ENCODE data around the gene BGN. TPM values are rescaled to one million over a fixed set of nuclear protein-coding genes. Genes with fewer than 3 reads are reported as not detected.

Gene BGN
- total and polyA plus RNA-seq, 3 experiments from 2014 or later = not detected

- Histone ChIP-seq H3K9me3 (ENCODE audit: low read length) (no peaks in the 10 kb centered on the region), H3K27me3 (ENCODE audit: insufficient read depth, low read length, poor library complexity, severe bottlenecking) (no peaks in the 10 kb centered on the region), H3K36me3 (ENCODE audit: insufficient read depth, low read length) (no peaks in the 10 kb centered on the region), H3K4me3 (ENCODE audit: low read length) (no peak overlapping the region), H3K27ac (ENCODE audit: low read depth, low read length) (no peak overlapping the region), H3K4me1 (ENCODE audit: insufficient read depth, low read length) (no peaks in the 10 kb centered on the region)
- no peak for DNase-seq
- ChIA-PET POLR2A (no interaction called here), CTCF (no interaction called here)
- Mint-ChIP-seq H3K27me3 (peaks cover 3 to 4% of the 10 kb centered on the region in 2 donors), H3K4me3 (no peak overlapping the region), H3K9me3 (no peaks in the 10 kb centered on the region), H3K36me3 (no peaks in the 10 kb centered on the region), H3K27ac (no peak overlapping the region), H3K4me1 (no peaks in the 10 kb centered on the region)
Measured at GRCh38 chrX:153549231-153549630, 54.5 kb downstream of the BGN start.

DNA sequence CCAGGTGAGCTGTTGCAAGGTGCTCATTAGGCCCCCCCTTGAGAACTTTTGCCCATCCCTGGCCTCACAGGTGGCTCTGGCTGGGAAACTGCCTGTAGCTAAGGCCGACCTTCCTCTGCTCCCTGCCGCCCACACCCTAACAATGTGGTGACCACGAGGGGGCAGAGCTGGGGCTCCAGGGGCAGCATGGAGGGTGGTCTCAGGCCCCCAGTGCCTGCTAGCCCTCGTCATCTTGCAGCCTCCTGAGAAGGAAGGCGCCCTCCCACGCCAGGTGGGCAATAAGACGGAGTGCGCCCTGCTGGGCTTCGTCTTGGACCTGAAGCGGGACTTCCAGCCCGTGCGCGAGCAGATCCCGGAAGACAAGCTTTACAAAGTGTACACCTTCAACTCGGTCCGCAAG lies 55.0 kb downstream of the BGN start:
- no peaks in the 10 kb centered on the region for H3K4me1 ChIP-seq (ENCODE audit: insufficient read depth, low read length)
- no peak for DNase-seq
- no peaks in the 10 kb centered on the region for H3K9me3 ChIP-seq (ENCODE audit: low read length)
- H3K27ac ChIP-seq (ENCODE audit: low read depth, low read length) = no peak overlapping the region
- ChIA-PET CTCF (no interaction called here), POLR2A (no interaction called here)
- no peaks in the 10 kb centered on the region for H3K4me1 Mint-ChIP-seq
- H3K9me3 Mint-ChIP-seq = no peaks in the 10 kb centered on the region
- H3K27ac Mint-ChIP-seq = no peak overlapping the region
- H3K36me3 ChIP-seq (ENCODE audit: insufficient read depth, low read length) = no peaks in the 10 kb centered on the region
- peaks cover 2 to 4% of the 10 kb centered on the region in 2 donors for H3K27me3 Mint-ChIP-seq
- H3K36me3 Mint-ChIP-seq = no peaks in the 10 kb centered on the region
- H3K27me3 ChIP-seq (ENCODE audit: insufficient read depth, low read length, poor library complexity, severe bottlenecking) = no peaks in the 10 kb centered on the region
- no peak overlapping the region for H3K4me3 Mint-ChIP-seq
- no peak overlapping the region for H3K4me3 ChIP-seq (ENCODE audit: low read length)

DNA sequence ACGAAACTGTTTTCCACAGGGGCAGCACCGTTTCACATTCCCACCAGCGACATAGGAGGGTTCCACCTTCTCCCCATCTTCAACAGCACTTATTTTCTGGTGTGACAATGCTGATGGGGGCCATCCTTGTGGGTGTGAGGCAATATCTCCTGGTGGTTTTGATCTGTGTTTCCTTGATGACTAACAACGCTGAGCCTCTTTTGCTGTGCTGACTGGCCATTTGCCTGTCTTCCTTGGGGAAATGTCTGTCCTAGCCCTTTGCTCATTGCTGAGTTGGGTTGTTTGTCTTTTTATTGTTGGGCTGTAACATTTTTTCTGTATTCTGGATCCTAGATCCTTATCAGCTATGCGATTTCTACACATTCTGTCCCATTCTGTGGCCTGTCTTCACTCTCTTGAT lies 56.4 kb downstream of the BGN start:
- Histone ChIP-seq H3K27ac (ENCODE audit: low read depth, low read length) (no peak overlapping the region), H3K4me3 (ENCODE audit: low read length) (no peak overlapping the region), H3K27me3 (ENCODE audit: insufficient read depth, low read length, poor library complexity, severe bottlenecking) (no peaks in the 10 kb centered on the region), H3K4me1 (ENCODE audit: insufficient read depth, low read length) (no peaks in the 10 kb centered on the region), H3K9me3 (ENCODE audit: low read length) (no peaks in the 10 kb centered on the region), H3K36me3 (ENCODE audit: insufficient read depth, low read length) (no peaks in the 10 kb centered on the region)
- H3K27ac Mint-ChIP-seq = no peak overlapping the region
- ChIA-PET CTCF (interaction anchor here (1.5 kb wide), 1 partner anchor 58 kb away, joined by 3 read pairs; no protein-coding TSS in a partner anchor), POLR2A (no interaction called here)
- no peaks in the 10 kb centered on the region for H3K36me3 Mint-ChIP-seq
- H3K27me3 Mint-ChIP-seq = peaks cover 2 to 4% of the 10 kb centered on the region in 2 donors
- no peak overlapping the region for H3K4me3 Mint-ChIP-seq
- no peaks in the 10 kb centered on the region for H3K9me3 Mint-ChIP-seq
- no peak for DNase-seq
- no peaks in the 10 kb centered on the region for H3K4me1 Mint-ChIP-seq

GRCh38 chrX:153554519-153555167 lies 59.9 kb downstream of the BGN start:
- Mint-ChIP-seq H3K27ac (no peak overlapping the region), H3K4me3 (no peak overlapping the region), H3K27me3 (peaks cover 0 to 2% of the 10 kb centered on the region in 2 donors), H3K9me3 (no peaks in the 10 kb centered on the region), H3K36me3 (no peaks in the 10 kb centered on the region), H3K4me1 (no peaks in the 10 kb centered on the region)
- CTCF ChIA-PET = interaction anchor here (0.9 to 2.3 kb wide), 8 partner anchors 10 to 145 kb away, joined by 3 to 10 read pairs (median 6); no protein-coding TSS in a partner anchor
- no peaks in the 10 kb centered on the region for H3K9me3 ChIP-seq (ENCODE audit: low read length)
- POLR2A ChIA-PET = no interaction called here
- H3K36me3 ChIP-seq (ENCODE audit: insufficient read depth, low read length) = no peaks in the 10 kb centered on the region
- DNase-seq = peak; percentile 27 to 67 (median 29)
- no peak overlapping the region for H3K27ac ChIP-seq (ENCODE audit: low read depth, low read length)
- no peaks in the 10 kb centered on the region for H3K27me3 ChIP-seq (ENCODE audit: insufficient read depth, low read length, poor library complexity, severe bottlenecking)
- no peak overlapping the region for H3K4me3 ChIP-seq (ENCODE audit: low read length)
- no peaks in the 10 kb centered on the region for H3K4me1 ChIP-seq (ENCODE audit: insufficient read depth, low read length)

DNA sequence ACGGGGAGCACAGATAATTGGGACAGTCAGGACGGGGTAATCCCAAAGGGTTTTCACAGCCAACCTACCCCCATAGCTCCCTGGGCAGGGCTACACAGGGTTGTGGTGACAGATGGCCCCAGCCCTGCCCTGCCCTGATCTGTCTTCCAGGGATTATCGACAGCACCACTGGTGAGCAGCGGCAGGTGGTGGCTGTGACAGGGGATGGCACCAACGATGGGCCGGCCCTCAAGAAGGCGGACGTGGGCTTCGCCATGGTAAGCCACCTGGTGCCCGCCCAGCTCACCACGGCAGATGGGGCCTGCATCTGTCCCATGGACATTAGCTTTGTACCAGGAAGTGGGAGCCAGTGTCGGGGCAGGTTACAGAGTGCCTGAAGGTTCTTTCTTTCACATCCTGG lies 62.0 kb downstream of the BGN start:
- no peaks in the 10 kb centered on the region for H3K36me3 Mint-ChIP-seq
- H3K4me3 ChIP-seq (ENCODE audit: low read length) = no peak overlapping the region
- no peaks in the 10 kb centered on the region for H3K4me1 ChIP-seq (ENCODE audit: insufficient read depth, low read length)
- no peak overlapping the region for H3K4me3 Mint-ChIP-seq
- H3K27me3 Mint-ChIP-seq = peaks cover 0 to 5% of the 10 kb centered on the region in 2 donors
- no peaks in the 10 kb centered on the region for H3K36me3 ChIP-seq (ENCODE audit: insufficient read depth, low read length)
- no peaks in the 10 kb centered on the region for H3K9me3 Mint-ChIP-seq
- no peaks in the 10 kb centered on the region for H3K4me1 Mint-ChIP-seq
- H3K27ac ChIP-seq (ENCODE audit: low read depth, low read length) = no peak overlapping the region
- ChIA-PET CTCF (interaction anchor here (0.7 to 1.5 kb wide), 2 partner anchors 17 to 93 kb away, joined by 3 read pairs; no protein-coding TSS in a partner anchor), POLR2A (no interaction called here)
- no peak for DNase-seq
- no peak overlapping the region for H3K27ac Mint-ChIP-seq
- no peaks in the 10 kb centered on the region for H3K27me3 ChIP-seq (ENCODE audit: insufficient read depth, low read length, poor library complexity, severe bottlenecking)
- H3K9me3 ChIP-seq (ENCODE audit: low read length) = no peaks in the 10 kb centered on the region

DNA sequence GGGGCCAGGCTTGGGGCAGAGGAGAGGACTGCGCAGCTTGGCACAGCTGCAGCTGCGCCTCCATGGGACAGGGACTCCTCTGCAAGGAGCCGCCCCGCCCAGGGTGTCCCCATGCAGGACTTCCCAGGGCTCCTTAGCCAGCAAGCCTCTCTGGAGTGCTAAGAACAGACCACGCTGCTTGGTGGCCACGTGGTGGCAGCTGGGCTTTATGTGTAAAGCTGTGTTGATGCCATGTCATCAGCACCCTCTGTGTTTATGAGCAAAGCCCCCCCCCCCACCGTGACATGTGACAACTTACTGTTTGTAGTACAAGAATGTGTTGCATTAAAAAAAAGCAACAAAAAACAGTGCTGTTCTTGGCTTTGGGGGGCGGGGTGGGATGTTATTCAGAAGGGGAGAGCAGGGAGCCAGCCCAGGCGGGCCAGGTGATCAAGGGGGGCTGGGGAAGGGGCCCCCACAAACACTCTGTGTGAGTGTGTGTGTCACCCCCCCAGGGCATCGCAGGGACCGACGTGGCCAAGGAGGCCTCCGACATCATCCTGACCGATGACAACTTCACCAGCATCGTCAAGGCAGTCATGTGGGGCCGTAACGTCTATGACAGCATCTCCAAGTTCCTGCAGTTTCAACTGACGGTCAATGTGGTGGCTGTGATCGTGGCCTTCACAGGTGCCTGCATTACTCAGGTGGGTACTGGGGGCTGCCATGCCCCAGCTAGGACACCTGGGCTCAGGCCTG lies 63.0 kb downstream of the BGN start:
- Histone ChIP-seq H3K27me3 (ENCODE audit: insufficient read depth, low read length, poor library complexity, severe bottlenecking) (no peaks in the 10 kb centered on the region), H3K9me3 (ENCODE audit: low read length) (no peaks in the 10 kb centered on the region), H3K36me3 (ENCODE audit: insufficient read depth, low read length) (no peaks in the 10 kb centered on the region), H3K27ac (ENCODE audit: low read depth, low read length) (no peak overlapping the region), H3K4me1 (ENCODE audit: insufficient read depth, low read length) (no peaks in the 10 kb centered on the region), H3K4me3 (ENCODE audit: low read length) (no peak overlapping the region)
- Mint-ChIP-seq H3K9me3 (no peaks in the 10 kb centered on the region), H3K4me3 (no peak overlapping the region), H3K36me3 (no peaks in the 10 kb centered on the region), H3K27me3 (peaks cover 0 to 3% of the 10 kb centered on the region in 2 donors), H3K4me1 (no peaks in the 10 kb centered on the region), H3K27ac (peak overlapping the region in 1 of 8 donors; percentile 14)
- DNase-seq = no peak
- POLR2A ChIA-PET = no interaction called here
- CTCF ChIA-PET = no interaction called here

Other genes starting within 250 kb of the BGN start
- gene PNMA6F, start 173.2 kb upstream of the BGN start, total RNA-seq = not detected
- not detected for gene PNMA6F, start 173.2 kb upstream of the BGN start, polyA plus RNA-seq
- gene ZNF275, start 160.8 kb upstream of the BGN start, total RNA-seq = 10 to 100 TPM in 1 of 2 experiments, 1 to 10 TPM in 1; 9.2 to 10.1 TPM
- 5.4 TPM for gene ZNF275, start 160.8 kb upstream of the BGN start, polyA plus RNA-seq
- not detected for gene PNMA6E, start 93.6 kb upstream of the BGN start, total RNA-seq
- gene PNMA6E, start 93.6 kb upstream of the BGN start, polyA plus RNA-seq = not detected
- 1 to 10 TPM; 1.7 to 1.9 TPM for gene ZFP92, start 83.5 kb upstream of the BGN start, total RNA-seq
- 0.41 TPM for gene ZFP92, start 83.5 kb upstream of the BGN start, polyA plus RNA-seq
- gene TREX2, start 48.9 kb upstream of the BGN start, total RNA-seq = 1 to 10 TPM; 1.9 to 2.3 TPM
- 0.77 TPM for gene TREX2, start 48.9 kb upstream of the BGN start, polyA plus RNA-seq
- gene HAUS7, start 24.4 kb upstream of the BGN start, total RNA-seq = 10 to 100 TPM; 70.2 to 73.8 TPM
- gene HAUS7, start 24.4 kb upstream of the BGN start, polyA plus RNA-seq = 29.9 TPM
- gene ATP2B3, start 22.7 kb downstream of the BGN start, total RNA-seq = not detected
- gene ATP2B3, start 22.7 kb downstream of the BGN start, polyA plus RNA-seq = not detected
- 10 to 100 TPM; 36.2 to 38.3 TPM for gene CCNQ, start 104.2 kb downstream of the BGN start, total RNA-seq
- 36.9 TPM for gene CCNQ, start 104.2 kb downstream of the BGN start, polyA plus RNA-seq
- under 1 TPM; 0.09 to 0.15 TPM for gene DUSP9, start 152.2 kb downstream of the BGN start, total RNA-seq
- gene DUSP9, start 152.2 kb downstream of the BGN start, polyA plus RNA-seq = 0.08 TPM
- gene PNCK, start 178.8 kb downstream of the BGN start, total RNA-seq = not detected
- not detected for gene PNCK, start 178.8 kb downstream of the BGN start, polyA plus RNA-seq
- 1 to 10 TPM; 1.0 to 1.2 TPM for gene SLC6A8, start 192.9 kb downstream of the BGN start, total RNA-seq
- 0.12 TPM for gene SLC6A8, start 192.9 kb downstream of the BGN start, polyA plus RNA-seq
- gene BCAP31, start 229.4 kb downstream of the BGN start, total RNA-seq = 100 to 1,000 TPM; 140 to 153 TPM
- gene BCAP31, start 229.4 kb downstream of the BGN start, polyA plus RNA-seq = 333 TPM
- gene ABCD1, start 229.9 kb downstream of the BGN start, total RNA-seq = 1 to 10 TPM; 3.9 to 4.1 TPM
- gene ABCD1, start 229.9 kb downstream of the BGN start, polyA plus RNA-seq = 3.4 TPM